DMS 273 (cell line): ENCODE measurements around the gene FGD5.
"Not testable (repeated sequence)": the region's sequence is repeated elsewhere in the genome, so short reads cannot be mapped to it uniquely, and the experiment has no call there.

Experiments used
- DNase-seq: peaks from one replicate; lab custom pipeline; 2025; ENCODE audit not compliant: unreplicated experiment; lab: John Stamatoyannopoulos, UW

FGD5 gene

GRCh38 chr3:14899993-14900618 is 81.3 kb downstream of the FGD5 start:
- DNase-seq: peak; percentile 8

GRCh38 chr3:14900881-14901873 is 82.4 kb downstream of the FGD5 start:
- no peak for DNase-seq

GRCh38 chr3:14902719-14903118 is 84.0 kb downstream of the FGD5 start:
- peak; percentile 6 for DNase-seq

- DNase-seq: not testable (repeated sequence)
These were observed 84.7 kb downstream of the FGD5 start for GRCh38 chr3:14903501-14903900.

- DNase-seq: no peak
These were observed 86.4 kb downstream of the FGD5 start for GRCh38 chr3:14905055-14905657.

GRCh38 chr3:14906355-14906971 is 87.7 kb downstream of the FGD5 start:
- no peak for DNase-seq

- no peak for DNase-seq
These were observed 88.5 kb downstream of the FGD5 start for GRCh38 chr3:14907043-14907966.

GRCh38 chr3:14909250-14909649 is 90.5 kb downstream of the FGD5 start:
- no peak for DNase-seq

- no peak for DNase-seq
These were observed 92.9 kb downstream of the FGD5 start for GRCh38 chr3:14911651-14912050.

- peak; percentile 21 for DNase-seq
These were observed 94.5 kb downstream of the FGD5 start for GRCh38 chr3:14913071-14913925.

GRCh38 chr3:14913926-14914778 is 95.4 kb downstream of the FGD5 start:
- DNase-seq: no peak

- no peak for DNase-seq
These were observed 96.0 kb downstream of the FGD5 start for GRCh38 chr3:14914779-14915117.

- no peak for DNase-seq
These were observed 97.0 kb downstream of the FGD5 start for GRCh38 chr3:14915636-14916222.

GRCh38 chr3:14918356-14918860 is 99.6 kb downstream of the FGD5 start:
- no peak for DNase-seq

- DNase-seq: no peak
These were observed 101.8 kb downstream of the FGD5 start for GRCh38 chr3:14920536-14920935.

- DNase-seq: peak; percentile 88
These were observed 102.4 kb downstream of the FGD5 start for GRCh38 chr3:14921034-14921616.

GRCh38 chr3:14921811-14922705 is 103.3 kb downstream of the FGD5 start:
- no peak for DNase-seq
